NCI-H1436 treated with DMSO at 0.1 percent for 48 hours (cell line): ENCODE measurements around the gene PC.
A peak's percentile ranks its signal among the peaks of the same experiment; 100 is the strongest.

ENCODE experiments used
- DNase-seq: peaks from one replicate; lab custom pipeline; 2025; lab: John Stamatoyannopoulos, UW

The PC gene

DNA sequence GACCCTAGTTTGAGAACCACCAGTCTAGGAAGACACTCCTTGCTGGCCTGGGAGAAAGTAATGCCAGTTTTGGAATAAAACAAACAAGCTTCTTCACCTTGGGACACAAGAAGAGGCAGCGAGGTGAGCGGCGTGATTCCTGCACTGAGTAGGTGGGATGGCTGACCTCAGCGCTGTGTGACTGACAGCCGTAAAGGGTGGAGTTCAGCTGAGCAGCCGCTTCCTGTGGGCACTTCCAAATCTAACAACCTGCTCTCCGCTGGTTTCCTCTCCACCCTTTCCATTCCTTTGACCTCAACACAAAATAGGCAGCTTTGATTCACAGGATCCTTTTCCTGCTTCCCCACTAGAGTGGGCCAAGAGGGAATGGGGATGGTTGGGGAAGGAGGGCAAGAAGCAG is 45.8 kb downstream of the PC start:
- DNase-seq: no peak

- DNase-seq: no peak
These were observed 47.5 kb downstream of the PC start for GRCh38 chr11:66910669-66911068.

GRCh38 chr11:66910016-66910415 is 48.2 kb downstream of the PC start:
- DNase-seq: no peak

GRCh38 chr11:66909181-66909580 is 49.0 kb downstream of the PC start:
- no peak for DNase-seq

DNA sequence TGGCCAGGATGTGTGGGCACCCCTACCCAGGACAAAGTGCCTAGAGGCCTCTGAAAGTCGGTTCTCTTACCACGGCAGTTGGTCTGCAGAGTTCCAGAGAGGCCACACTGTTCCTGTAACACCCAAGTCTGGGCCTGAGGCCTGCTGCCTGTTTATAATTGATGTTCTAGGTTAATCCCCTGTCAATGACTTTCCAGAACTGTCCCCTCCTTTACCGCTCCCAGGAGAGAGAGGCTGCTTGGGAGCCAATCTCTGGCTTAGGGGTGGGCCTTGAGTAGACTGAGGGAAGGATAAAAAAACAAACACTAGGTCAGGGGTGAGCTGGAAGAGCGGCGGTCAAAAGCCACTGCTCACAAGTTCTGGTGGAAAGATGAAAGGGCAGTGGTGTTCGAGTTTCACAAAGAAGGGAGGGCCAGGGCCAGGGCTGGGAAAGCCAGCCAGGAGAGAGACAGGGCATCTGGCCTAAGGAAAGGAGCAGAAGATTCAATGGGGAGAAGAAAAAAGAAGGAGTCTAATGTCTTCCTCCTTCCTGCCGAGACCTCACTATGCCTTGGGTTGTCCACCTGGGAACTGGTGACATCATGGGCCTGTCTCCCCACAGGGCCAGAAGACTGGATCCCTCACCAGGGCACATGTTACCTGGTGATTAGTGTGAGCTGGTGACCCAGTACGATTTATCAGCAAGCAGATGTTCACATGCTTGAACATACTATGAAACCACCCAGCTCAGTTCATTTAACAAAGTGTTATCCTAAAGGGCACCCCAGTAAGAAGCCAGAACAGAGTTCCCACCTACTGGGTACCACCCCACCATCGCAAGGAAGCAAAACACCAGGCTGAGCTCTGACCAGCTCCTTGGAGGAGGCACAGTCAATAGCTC is 50.2 kb downstream of the PC start:
- no peak for DNase-seq

DNA sequence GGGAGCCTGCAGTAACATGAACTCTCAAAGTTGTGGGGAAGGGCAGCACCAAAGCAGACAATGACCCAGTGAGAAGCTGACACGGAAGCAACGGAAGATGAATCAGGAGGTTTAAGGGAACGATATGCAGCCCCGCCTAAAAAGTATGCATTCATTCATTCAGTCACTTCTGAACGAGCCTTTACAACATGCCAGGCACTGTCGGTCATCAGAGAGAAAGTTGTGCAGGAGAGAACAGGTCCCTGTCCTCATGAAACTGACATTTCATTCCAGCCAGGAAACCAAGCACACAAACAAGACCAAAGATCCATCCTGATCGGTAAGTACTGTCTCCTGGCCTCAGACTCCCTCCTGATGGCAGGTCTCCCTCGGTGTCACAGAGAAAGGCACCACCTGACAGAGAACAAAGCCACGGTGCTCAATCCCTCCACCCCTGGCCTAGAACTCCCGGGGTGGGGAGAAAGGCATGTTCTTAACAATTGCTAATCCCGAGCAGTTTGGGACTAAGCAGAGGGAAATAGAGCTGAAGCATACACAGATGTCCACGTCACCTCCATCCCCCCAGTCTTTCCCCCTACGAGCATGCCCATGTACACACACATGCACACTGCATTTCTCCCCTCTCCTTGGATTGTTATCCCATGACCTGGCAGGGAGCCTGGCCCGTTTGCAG is 52.0 kb downstream of the PC start:
- no peak for DNase-seq

GRCh38 chr11:66905631-66906030 is 52.6 kb downstream of the PC start:
- DNase-seq: no peak

- DNase-seq: peak; percentile 62
These were observed 53.1 kb downstream of the PC start for GRCh38 chr11:66904981-66905521.

DNA sequence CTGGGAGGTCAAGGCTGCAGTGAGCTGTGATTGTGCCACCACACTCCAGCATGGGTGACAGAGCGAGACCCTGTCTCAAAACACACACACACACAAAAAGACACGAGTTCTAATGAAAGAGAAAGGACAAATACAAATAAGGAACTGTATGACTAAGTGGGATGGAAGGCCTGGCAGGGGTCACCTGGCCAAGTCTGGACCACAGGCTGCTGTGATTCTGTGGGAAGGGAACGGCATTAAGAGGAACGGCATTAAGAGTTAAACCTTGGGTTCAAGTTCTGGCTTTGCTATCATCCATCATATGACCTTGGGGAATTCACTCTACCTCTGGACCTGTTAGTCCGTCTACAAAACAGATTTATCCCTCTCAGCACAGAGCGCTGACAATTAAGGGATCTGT is 53.6 kb downstream of the PC start:
- DNase-seq: no peak

- no peak for DNase-seq
These were observed 54.1 kb downstream of the PC start for GRCh38 chr11:66904055-66904454.

DNA sequence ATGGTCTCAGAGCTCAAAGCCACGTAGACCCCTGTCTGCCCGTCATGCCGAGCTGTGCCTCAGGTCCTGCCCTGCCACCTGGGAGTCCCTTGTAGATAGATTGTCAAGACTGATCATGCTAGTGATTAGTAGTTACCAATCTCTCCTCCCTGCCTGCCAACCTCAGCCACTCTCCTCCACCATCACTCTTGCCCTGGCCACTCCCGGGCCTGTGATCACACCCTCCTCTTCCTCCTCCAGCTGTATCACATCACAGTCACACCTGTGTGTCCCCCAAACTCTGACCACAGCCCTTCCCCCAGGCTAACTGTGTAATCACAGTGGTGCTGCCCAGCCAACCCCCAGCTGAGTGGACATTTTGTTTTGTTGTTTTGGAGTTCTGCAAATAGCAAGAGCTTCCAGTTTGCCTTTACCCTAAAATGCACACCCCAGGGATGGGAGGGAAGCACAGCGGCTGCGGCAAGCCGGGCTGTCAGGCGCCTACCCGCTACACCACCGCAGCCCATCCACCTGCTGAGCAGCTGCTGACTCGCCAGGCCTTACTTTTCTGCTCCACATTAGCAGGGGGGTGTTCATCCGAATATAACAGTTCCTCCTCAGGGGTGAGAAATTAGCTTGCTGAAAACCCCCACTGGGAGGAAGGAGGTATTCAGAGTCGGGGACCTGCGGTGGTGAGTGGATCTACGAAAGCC is 55.6 kb downstream of the PC start:
- no peak for DNase-seq

DNA sequence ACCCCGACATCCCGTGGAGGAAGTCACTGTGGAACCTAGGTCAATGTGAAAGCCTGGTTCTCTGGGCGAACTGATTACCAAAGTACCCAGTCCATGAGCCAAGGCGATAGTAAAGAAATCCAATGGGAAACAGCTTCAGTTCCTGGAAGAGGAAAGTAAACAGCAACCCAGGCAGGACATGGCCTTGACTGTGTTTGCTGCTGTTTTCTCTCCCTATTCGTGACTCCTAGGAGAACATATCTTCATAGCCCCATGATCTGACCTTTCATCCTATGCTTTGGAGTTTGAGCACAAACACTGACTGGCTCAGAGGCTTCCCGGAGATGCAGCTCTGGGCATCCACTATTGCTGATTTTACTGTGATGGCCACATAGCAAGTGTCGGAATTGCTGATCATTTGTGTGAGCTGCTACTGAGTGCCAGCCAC is 56.2 kb downstream of the PC start:
- no peak for DNase-seq

DNA sequence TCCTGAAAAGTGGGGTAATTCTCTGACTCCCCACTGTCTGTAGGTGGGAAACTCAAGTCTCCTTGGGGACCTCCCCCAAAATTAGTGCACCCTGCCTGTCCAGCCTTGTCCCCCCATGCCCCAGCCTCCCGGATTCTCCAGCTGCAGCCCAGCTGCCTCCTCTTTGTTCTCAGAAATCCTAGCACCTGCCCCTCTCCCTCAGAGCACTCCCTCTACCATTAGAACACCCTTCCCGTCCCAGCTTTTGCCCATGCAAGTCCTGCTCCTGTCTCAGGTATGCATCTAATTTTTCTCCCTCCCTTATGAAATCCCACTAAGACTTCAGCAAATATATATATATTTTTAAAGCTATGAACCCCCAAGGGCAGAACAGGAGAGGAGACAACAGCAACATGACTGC is 64.0 kb downstream of the PC start:
- no peak for DNase-seq

- DNase-seq: no peak
These were observed 65.3 kb downstream of the PC start for GRCh38 chr11:66892911-66893310.

GRCh38 chr11:66891851-66892660 is 66.1 kb downstream of the PC start:
- no peak for DNase-seq

GRCh38 chr11:66889960-66890359 is 68.2 kb downstream of the PC start:
- no peak for DNase-seq

DNA sequence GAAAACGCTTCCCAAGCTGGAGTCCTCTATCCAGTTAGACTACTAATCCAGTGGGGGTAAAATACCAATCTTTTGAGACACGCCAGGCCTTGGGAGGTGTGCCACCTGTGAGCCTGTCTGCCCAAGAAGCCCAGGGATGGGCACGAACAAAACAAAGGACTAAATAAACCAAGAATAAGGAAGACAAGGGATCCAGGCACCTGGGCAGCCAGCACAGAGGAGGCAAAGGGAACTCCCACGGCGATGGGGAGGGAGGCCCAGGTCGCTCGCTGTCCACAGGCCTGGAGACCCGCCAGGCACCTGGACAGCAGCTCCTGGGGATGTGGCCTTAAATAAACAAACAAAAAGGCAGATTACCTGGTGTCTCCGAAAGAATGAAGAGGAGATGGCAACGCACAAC is 69.9 kb downstream of the PC start:
- no peak for DNase-seq

DNA sequence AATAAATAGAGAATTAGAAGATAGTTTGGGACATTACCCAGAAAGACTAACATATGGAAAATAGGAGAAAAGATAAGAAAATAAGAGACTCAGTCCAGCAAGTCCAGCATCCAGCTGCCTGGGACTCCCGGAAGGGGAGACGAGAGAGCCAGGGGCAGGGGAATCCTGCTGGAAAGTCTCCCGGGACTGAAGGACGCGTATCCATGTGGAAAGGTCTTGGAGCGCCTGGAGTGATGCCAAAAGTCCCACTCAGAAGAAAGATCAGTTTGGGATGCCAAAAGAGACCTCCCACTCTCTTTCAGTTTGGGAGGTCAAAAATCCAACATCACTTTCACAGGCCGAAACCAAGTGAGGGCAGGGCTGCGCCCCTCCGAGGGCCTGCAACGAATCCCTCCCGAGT is 70.7 kb downstream of the PC start:
- no peak for DNase-seq

DNA sequence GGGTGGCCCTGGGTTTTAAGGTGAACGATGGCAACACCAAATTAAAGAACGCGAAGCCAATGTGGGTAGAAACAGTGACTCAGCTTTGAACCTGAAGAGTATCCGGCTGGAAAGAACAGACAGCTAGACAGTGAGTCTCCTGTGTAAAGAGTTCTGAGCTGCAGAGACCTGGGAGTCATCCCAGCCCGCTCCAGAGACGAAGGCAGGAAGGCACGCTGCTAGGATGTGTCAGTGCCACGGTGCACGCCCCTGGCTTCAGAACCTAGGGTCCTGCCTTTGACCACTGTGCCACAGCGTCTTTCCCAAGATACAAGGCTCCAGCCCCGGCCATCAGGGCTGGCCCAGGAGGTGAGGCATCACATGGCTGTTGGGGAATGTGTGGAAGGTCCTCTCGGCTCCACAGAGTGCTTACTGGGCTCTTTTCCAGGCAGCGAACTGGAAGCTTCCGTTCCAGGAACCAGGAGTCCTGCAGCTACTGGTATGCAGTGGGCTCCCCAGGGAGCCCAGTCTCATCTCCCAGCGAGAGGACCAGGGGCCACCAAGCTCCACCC is 71.4 kb downstream of the PC start:
- no peak for DNase-seq

DNA sequence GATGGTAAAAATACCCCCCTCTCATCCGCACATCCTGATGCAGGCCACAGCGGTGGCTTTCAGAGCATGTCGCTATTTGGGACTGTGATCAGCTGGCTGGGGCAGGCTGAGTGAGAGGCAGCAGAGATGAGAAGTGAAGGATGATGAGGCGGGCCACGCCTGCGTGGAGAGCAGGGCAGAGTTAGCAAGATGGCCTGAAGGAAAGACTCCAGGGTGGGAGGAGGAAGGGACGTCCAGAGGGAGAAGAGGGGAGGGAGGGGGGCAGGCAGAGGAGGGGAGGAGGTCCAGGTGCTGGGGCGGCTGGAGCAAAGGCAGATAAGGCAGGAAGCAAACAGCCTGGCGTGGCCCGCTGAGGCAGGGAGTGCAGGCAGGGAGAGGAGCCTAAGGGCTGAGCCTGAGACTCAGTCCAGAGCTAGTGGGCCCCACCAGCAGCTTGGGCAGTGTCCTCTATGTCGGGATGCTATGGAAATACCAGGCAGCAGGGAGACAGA is 72.2 kb downstream of the PC start:
- DNase-seq: no peak

DNA sequence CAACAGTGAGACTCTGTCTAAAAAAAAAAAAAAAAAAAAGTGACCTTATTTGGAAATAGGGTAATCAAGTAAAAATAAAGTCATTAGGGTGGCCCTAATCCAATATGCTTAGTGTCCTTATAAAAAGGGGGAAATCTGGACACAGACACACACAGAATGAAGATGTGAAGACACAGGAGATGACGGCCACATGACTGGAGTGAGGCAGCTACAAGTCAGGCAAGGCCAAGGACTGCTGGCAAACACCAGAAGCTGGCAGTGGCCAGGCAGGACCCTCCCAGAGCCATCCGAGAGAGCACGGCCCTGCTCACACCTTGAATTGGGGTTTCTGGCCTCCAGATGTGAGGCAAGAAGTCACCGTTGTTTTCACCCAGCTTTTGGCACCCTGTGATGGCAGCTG is 72.7 kb downstream of the PC start:
- DNase-seq: no peak
